Activated CD4-positive, alpha-beta memory T cell treated with anti-CD3 and anti-CD28 coated beads, Interleukin-2, amount 10 ng/mL, durations not matched to agents 7 days and 5 days (primary cell): ENCODE measurements around the gene KCNJ16. TPM values are rescaled to one million over a fixed set of nuclear protein-coding genes. Genes with fewer than 3 reads are reported as not detected.

Source experiments
- CTCF ChIA-PET: fragments of 350-600 bp; sonication (Branson Sonifier 250); formaldehyde crosslinking; loops from one replicate; lab custom pipeline; 2021; ENCODE audit warnings: antibody characterized with exemption, inconsistent platforms; lab: Charles Lee
- POLR2A ChIA-PET: fragments of 350-600 bp; sonication (Branson Sonifier 250); formaldehyde crosslinking; loops from one replicate; lab custom pipeline; 2021; ENCODE audit warnings: antibody characterized with exemption; lab: Charles Lee
- DNase-seq: peaks from one replicate; pipeline ENCODE4 v3.0.0-alpha.2; 2020
- H3K27ac Mint-ChIP-seq: one replicate; pipeline ENCODE4 v1.8.0; 2021; ENCODE audit warnings: mild to moderate bottlenecking, mixed read lengths
- H3K27me3 Mint-ChIP-seq: one replicate; pipeline ENCODE4 v1.8.0; 2021; ENCODE audit warnings: mixed read lengths
- H3K36me3 Mint-ChIP-seq: one replicate; pipeline ENCODE4 v1.8.0; 2021; ENCODE audit warnings: low read depth, mixed read lengths
- H3K4me1 Mint-ChIP-seq: one replicate; pipeline ENCODE4 v1.8.0; 2021; ENCODE audit warnings: mixed read lengths
- H3K4me3 Mint-ChIP-seq: one replicate; pipeline ENCODE4 v1.8.0; 2021; ENCODE audit warnings: mild to moderate bottlenecking, mixed read lengths
- H3K9me3 Mint-ChIP-seq: one replicate; pipeline ENCODE4 v1.8.0; 2021; ENCODE audit warnings: mixed read lengths
- total RNA-seq, 2 experiments: library from RNA; stranded (reverse); gene quantifications; one replicate each; pipeline ENCODE4 v1.2.3, GENCODE V29; 2021

The KCNJ16 gene
- total RNA-seq, 2 experiments from 2014 or later: not detected

DNA sequence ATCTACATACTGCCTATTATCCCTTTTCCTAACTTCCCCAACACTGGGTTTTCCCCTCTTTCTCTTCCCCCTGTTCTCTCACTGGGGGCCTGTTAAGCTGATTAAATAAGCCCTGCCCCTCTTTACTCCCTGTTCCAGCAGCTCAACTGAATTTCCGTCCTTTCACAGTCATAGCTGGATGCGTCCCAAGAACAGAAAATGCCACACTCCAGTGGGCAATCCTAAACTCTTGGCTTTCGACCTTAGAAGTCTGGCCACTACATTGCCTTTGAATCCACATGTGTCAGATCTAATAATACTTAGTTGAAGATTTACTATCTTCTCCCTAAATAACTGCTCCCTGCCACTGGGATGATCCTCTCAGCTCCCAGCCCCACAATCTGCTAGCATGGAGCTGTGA, 34.5 kb downstream of the KCNJ16 start:
- Mint-ChIP-seq H3K4me3 (no peak overlapping the region), H3K27ac (no peak overlapping the region), H3K27me3 (no peaks in the 10 kb centered on the region), H3K9me3 (no peaks in the 10 kb centered on the region), H3K36me3 (no peaks in the 10 kb centered on the region), H3K4me1 (no peaks in the 10 kb centered on the region)
- no peak for DNase-seq
- CTCF ChIA-PET: no interaction called here
- POLR2A ChIA-PET: no interaction called here

DNA sequence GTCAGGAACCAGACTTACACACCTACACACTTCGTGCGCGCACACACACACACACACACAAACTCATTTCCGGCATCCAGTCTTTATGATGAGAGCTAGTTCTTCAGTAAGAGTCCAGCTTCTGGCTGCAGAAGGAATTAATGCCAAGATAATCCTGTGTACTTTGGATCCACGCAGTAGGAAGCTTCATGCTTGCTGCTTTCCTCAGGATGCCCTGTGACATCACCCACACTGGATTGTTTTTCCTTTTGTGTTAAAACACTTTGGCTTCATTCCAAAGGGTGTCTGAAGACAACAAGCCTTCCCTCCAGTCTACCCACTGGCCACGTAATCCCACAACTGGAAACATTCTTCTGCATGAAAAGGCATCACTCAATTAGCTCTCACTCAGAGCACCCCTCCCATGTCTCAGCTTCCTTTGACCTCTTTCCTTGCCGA, 35.4 kb downstream of the KCNJ16 start:
- ChIA-PET POLR2A (no interaction called here), CTCF (no interaction called here)
- Mint-ChIP-seq H3K4me3 (no peak overlapping the region), H3K27me3 (no peaks in the 10 kb centered on the region), H3K27ac (no peak overlapping the region), H3K9me3 (no peaks in the 10 kb centered on the region), H3K36me3 (no peaks in the 10 kb centered on the region), H3K4me1 (no peaks in the 10 kb centered on the region)
- DNase-seq: no peak

DNA sequence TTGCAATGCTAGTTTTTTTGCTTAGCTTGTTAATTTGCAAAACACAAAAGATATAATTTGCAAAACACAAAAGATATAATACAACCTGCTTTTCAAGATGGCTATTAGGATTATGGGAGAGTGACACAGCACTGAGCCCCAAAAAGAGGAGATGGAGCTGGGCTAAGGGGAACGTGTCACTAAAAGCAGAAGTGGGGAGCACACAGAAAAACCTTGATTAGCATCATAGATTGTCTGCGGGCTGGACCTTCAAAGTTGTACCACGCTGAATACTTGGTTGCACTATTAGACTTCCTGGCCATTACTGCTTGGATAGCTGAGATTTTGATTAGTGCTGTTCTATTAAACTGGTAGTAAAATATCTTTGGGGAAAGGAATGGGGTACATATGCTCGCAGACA, 36.2 kb downstream of the KCNJ16 start:
- POLR2A ChIA-PET: no interaction called here
- DNase-seq: no peak

DNA sequence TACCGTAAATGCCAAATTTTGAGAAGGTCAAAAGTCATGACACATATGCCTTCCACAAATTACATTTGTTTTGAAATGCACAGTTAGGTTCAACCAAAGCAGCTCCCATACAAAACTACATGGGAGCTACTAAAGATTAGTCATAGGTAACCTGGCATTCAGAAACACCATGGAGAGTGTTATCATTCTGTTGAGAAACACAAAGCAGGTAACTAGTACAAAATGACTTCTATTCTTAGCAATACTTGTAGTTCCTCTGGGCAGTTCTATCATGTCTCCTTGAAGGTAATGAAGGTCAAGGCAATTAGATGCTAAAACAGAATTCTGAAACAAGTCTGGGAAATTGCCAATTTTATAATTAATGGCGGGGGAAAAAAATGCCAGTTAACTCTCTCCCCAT, 39.4 kb downstream of the KCNJ16 start:
- Mint-ChIP-seq H3K4me3 (no peak overlapping the region), H3K4me1 (no peaks in the 10 kb centered on the region), H3K27me3 (no peaks in the 10 kb centered on the region), H3K36me3 (no peaks in the 10 kb centered on the region), H3K27ac (no peak overlapping the region), H3K9me3 (no peaks in the 10 kb centered on the region)
- CTCF ChIA-PET: no interaction called here
- POLR2A ChIA-PET: no interaction called here
- no peak for DNase-seq

More for the DNA sequence above, 36.2 kb downstream of the KCNJ16 start:
- CTCF ChIA-PET: no interaction called here
- no peak overlapping the region for H3K27ac Mint-ChIP-seq
- no peaks in the 10 kb centered on the region for H3K36me3 Mint-ChIP-seq
- no peaks in the 10 kb centered on the region for H3K9me3 Mint-ChIP-seq
- H3K27me3 Mint-ChIP-seq: no peaks in the 10 kb centered on the region
- H3K4me1 Mint-ChIP-seq: no peaks in the 10 kb centered on the region
- H3K4me3 Mint-ChIP-seq: no peak overlapping the region

DNA sequence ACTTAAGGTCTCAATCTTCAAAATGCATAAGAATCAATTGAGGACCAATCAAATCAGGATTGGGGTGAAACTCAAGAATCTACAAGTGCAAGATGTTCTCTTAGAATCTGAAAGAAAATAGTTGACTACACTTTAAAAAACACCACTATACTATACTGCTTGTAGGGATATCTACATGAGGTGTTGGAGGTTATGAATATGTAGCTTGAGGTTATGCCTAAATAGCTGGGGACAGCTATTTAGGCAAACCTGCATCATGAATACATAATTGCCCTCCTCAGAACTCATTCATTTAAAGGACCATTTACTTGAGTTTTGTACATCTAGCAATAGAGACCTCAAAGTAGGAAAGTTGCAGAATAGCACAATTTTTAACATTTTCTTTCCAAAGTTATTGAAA, 40.1 kb downstream of the KCNJ16 start:
- no peak overlapping the region for H3K27ac Mint-ChIP-seq
- H3K36me3 Mint-ChIP-seq: no peaks in the 10 kb centered on the region
- no peak for DNase-seq
- ChIA-PET POLR2A (no interaction called here), CTCF (no interaction called here)
- H3K4me1 Mint-ChIP-seq: no peaks in the 10 kb centered on the region
- H3K4me3 Mint-ChIP-seq: no peak overlapping the region
- no peaks in the 10 kb centered on the region for H3K27me3 Mint-ChIP-seq
- H3K9me3 Mint-ChIP-seq: no peaks in the 10 kb centered on the region

DNA sequence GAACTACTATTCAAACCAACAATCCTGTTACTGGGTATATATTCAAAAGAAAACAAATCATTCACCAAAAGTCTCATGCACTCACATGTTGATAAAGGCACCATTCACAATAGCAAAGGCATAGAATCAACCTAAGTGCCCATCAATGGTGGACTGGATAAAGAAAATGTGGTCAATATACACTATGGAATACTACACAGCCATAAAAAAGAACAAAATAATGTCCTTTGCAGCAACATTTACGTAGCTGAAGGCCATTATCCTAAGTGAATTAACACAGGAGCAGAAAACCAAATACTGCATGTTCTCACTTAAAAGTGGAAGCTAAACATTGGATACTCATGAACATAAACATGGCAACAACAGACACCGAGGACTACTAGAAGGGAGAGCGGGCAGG, 41.9 kb downstream of the KCNJ16 start:
- DNase-seq: no peak
- Mint-ChIP-seq H3K9me3 (no peaks in the 10 kb centered on the region), H3K4me3 (no peak overlapping the region), H3K36me3 (no peaks in the 10 kb centered on the region), H3K4me1 (no peaks in the 10 kb centered on the region), H3K27me3 (no peaks in the 10 kb centered on the region), H3K27ac (no peak overlapping the region)
- POLR2A ChIA-PET: no interaction called here
- CTCF ChIA-PET: no interaction called here

DNA sequence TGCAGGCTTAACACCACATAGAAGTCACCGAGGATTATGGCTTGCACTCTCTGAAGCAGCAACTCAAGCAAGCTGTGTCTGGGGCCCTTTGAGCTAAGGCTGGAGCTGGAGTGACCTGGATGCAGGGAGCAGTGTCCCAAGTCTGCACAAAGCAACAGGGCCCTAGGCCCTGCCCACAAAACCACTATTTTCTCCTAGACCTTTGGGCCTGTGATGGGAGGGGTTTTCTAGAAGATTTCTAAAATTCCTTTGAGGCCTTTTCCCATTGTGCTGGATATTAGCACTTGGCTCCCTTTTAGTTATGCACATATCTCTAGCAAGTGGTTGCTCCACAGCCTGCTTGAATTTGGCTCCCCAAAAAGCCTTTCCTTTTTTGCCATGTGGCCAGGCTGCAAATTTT, 44.5 kb downstream of the KCNJ16 start:
- H3K36me3 Mint-ChIP-seq: no peaks in the 10 kb centered on the region
- H3K9me3 Mint-ChIP-seq: no peaks in the 10 kb centered on the region
- no peak overlapping the region for H3K27ac Mint-ChIP-seq

DNA sequence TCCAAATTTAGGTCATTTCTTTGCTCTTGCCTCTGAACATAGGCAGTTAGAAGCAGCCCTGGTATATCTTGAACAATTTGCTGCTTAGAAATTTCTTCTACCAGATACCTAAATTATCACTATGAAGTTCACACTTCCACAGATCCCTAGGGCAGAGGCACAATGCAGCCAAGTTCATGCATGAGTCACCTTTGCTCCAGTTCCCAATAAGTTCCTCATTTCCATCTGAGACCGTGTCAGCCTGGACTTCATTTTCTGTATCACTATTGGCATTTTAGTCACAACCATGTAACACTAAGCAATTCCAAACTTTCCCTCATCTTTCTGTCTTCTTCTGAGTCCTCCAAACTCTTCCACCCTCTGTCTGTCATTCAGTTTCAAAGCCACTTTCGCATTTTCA, 45.0 kb downstream of the KCNJ16 start:
- H3K4me3 Mint-ChIP-seq: no peak overlapping the region
- H3K4me1 Mint-ChIP-seq: no peaks in the 10 kb centered on the region
- no peak for DNase-seq
- ChIA-PET POLR2A (no interaction called here), CTCF (no interaction called here)
- H3K9me3 Mint-ChIP-seq: no peaks in the 10 kb centered on the region
- H3K27ac Mint-ChIP-seq: no peak overlapping the region
- H3K36me3 Mint-ChIP-seq: no peaks in the 10 kb centered on the region
- no peaks in the 10 kb centered on the region for H3K27me3 Mint-ChIP-seq

More for the DNA sequence above, 44.5 kb downstream of the KCNJ16 start:
- POLR2A ChIA-PET: no interaction called here
- H3K4me1 Mint-ChIP-seq: no peaks in the 10 kb centered on the region
- CTCF ChIA-PET: no interaction called here
- DNase-seq: no peak
- H3K27me3 Mint-ChIP-seq: no peaks in the 10 kb centered on the region
- no peak overlapping the region for H3K4me3 Mint-ChIP-seq

DNA sequence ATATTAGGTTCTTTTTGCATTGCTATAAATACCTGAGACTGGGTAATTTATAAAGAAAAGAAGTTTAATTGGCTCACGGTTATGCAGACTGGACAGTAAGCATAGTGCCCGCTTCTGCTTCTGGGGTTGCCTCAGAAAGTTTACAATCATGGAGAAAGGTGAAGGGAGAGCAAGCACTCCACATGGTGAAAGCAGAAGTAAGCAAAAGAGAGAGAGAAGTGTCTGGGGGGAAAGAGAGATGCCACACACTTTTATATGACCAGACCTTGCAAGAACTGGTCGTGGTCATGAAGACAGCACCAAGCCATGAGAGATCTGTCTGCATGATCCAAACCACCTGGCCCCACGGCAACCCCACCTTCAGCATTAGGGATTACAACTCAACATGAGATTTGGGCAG, 45.4 kb downstream of the KCNJ16 start:
- H3K9me3 Mint-ChIP-seq: no peaks in the 10 kb centered on the region
- H3K4me3 Mint-ChIP-seq: no peak overlapping the region
- DNase-seq: no peak
- H3K4me1 Mint-ChIP-seq: no peaks in the 10 kb centered on the region
- no peaks in the 10 kb centered on the region for H3K36me3 Mint-ChIP-seq
- H3K27me3 Mint-ChIP-seq: no peaks in the 10 kb centered on the region
- no peak overlapping the region for H3K27ac Mint-ChIP-seq
- ChIA-PET POLR2A (no interaction called here), CTCF (no interaction called here)

DNA sequence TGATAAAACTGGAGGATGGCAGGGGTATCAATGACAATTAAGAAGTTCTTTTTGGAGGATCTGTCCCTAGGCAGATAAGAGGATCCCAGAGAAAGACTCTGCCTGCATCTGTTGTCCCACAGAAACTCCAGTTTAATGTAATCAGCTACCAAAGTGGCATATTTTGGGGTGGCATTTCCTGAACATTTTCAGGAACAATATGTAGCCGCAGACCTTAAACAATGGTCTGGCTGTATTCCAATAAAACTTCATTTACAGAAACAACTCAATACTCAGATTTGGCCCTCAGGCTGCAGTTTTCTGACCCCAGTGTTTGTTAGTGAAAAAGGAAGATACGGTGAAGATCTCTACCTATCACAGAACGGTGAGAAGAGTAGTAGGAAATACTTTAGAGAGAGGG, 46.1 kb downstream of the KCNJ16 start:
- no peaks in the 10 kb centered on the region for H3K27me3 Mint-ChIP-seq
- H3K4me1 Mint-ChIP-seq: no peaks in the 10 kb centered on the region
- no peak overlapping the region for H3K4me3 Mint-ChIP-seq
- DNase-seq: no peak
- no peak overlapping the region for H3K27ac Mint-ChIP-seq
- no peaks in the 10 kb centered on the region for H3K9me3 Mint-ChIP-seq
- no peaks in the 10 kb centered on the region for H3K36me3 Mint-ChIP-seq
- ChIA-PET POLR2A (no interaction called here), CTCF (no interaction called here)

DNA sequence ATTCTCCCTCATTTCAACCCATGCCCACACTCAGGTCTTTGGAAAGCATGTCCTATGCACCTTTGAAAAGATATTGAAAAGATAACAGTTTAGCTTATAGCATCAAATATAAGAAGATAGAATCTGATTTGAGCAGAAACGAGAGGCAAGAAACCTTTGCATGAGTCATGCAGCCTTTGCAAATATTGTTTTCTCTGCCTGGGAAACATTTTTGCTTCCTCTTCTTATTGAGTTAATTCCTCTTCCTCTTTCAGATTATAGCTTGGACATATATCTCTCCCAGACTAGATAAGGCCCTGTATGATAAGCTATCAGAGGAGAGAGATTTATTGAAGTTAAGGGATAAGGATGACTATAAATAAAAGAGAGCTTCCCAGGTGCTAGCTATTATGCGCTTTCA, 48.2 kb downstream of the KCNJ16 start:
- Mint-ChIP-seq H3K36me3 (no peaks in the 10 kb centered on the region), H3K4me3 (no peak overlapping the region), H3K9me3 (peaks cover 5% of the 10 kb centered on the region), H3K4me1 (no peaks in the 10 kb centered on the region), H3K27ac (no peak overlapping the region), H3K27me3 (no peaks in the 10 kb centered on the region)
- POLR2A ChIA-PET: no interaction called here
- DNase-seq: no peak
- CTCF ChIA-PET: no interaction called here

DNA sequence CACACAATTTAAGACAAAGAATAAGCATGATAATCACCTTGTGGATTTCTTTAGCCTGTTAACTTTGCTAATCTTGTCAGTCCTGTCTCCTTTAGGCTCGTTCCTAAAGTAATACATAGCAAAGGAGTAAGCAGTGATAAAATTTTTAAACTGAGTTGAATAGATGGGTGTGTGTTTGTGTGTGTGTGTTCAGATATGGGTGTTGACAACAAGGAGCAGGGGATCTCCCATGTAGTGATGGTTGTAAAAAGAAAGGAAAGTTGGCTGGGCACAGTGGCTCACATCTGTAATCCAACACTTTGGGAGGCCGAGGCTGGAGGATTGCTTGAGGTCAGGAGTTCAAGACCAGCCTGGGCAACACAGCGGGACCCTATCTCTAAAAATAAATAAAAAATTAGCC, 49.7 kb downstream of the KCNJ16 start:
- no peaks in the 10 kb centered on the region for H3K27me3 Mint-ChIP-seq
- no peak overlapping the region for H3K4me3 Mint-ChIP-seq
- ChIA-PET POLR2A (no interaction called here), CTCF (no interaction called here)
- H3K9me3 Mint-ChIP-seq: peaks cover 5% of the 10 kb centered on the region
- no peak overlapping the region for H3K27ac Mint-ChIP-seq
- no peaks in the 10 kb centered on the region for H3K4me1 Mint-ChIP-seq
- no peak for DNase-seq
- H3K36me3 Mint-ChIP-seq: no peaks in the 10 kb centered on the region

DNA sequence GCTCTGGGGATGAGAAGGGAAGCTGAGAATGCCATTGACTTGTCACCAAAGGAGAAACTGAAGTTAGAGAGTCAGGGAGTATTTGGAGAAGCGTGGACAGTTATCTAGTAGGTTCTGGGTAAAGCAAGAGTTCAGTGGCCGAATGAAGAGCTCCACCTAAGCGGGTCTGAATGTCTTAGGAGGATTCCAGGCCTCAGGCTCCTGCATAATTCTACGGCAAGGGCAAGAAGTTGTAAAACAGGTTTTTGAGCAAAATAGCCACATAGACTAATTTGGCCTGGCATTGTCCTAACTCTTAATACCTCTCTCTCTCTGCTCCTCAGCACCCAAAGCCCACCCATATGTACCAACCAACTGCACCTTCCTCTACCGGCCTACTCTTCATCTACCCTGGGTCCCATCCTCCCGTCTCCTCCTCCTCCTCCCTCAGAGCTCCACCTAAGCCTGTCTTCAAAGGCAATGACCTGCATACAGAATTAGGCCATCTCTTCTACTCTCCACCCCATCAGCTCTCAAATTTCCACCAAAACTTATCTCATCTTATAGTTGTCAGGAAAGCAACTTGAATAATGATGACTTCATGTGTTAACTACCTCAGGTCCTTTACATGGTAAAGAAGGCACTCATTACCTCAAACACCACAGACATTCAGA, 52.3 kb downstream of the KCNJ16 start:
- H3K4me3 Mint-ChIP-seq: no peak overlapping the region
- H3K27ac Mint-ChIP-seq: no peak overlapping the region
- DNase-seq: no peak
- H3K36me3 Mint-ChIP-seq: no peaks in the 10 kb centered on the region
- H3K4me1 Mint-ChIP-seq: no peaks in the 10 kb centered on the region
- peaks cover 5% of the 10 kb centered on the region for H3K9me3 Mint-ChIP-seq
- no peaks in the 10 kb centered on the region for H3K27me3 Mint-ChIP-seq
- ChIA-PET POLR2A (no interaction called here), CTCF (no interaction called here)

DNA sequence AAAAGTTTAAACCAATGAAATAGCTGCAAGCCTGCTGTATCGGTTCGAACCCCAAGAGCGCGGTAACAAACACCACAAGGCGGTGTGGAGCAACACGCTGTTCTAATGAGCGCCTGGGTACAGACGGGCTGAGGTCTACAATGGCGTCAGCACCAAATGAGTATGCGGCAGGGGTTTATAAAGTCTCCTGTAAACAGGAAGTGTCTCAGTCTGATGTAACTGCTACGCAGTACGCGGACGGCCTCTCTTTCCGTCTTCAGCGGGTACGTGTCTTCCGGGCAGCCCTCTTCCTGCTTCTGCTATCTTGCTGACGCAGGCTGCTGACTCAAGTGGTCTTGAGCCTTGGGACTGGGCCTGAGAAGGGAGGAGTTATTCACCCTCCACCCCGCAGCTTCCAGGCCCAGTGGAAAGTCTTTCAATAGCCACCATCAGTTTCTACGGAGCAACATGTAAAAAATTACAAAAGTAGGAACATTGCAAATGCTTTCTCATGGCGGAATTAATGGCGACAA, 53.8 kb downstream of the KCNJ16 start:
- POLR2A ChIA-PET: no interaction called here
- Mint-ChIP-seq H3K9me3 (peaks cover 5% of the 10 kb centered on the region), H3K36me3 (no peaks in the 10 kb centered on the region), H3K4me1 (no peaks in the 10 kb centered on the region), H3K27ac (no peak overlapping the region), H3K27me3 (no peaks in the 10 kb centered on the region), H3K4me3 (no peak overlapping the region)
- CTCF ChIA-PET: no interaction called here
- DNase-seq: no peak
